GM06990 (cell line): ENCODE data around the gene ZSWIM1.
A peak's percentile ranks its signal among the peaks of the same experiment; 100 is the strongest.

Source experiments
- DNase-seq: peaks from one replicate; pipeline ENCODE4 v3.0.0-alpha.2; 2011; ENCODE audit not compliant: insufficient read length; ENCODE audit errors: extremely low read depth
- H3K27me3 ChIP-seq: replicated peaks from 2 replicates; pipeline ENCODE4 v1.6.0; 2011; ENCODE audit warnings: low read length; ENCODE audit not compliant: control insufficient read depth, insufficient read depth
- H3K36me3 ChIP-seq: 2 replicates; pipeline ENCODE4 v1.5.1; 2011; ENCODE audit warnings: low read length; ENCODE audit not compliant: control insufficient read depth, insufficient read depth
- H3K4me3 ChIP-seq: replicated peaks from 2 replicates; pipeline ENCODE4 v1.5.1; 2011; ENCODE audit warnings: low read depth, mild to moderate bottlenecking, control low read depth, low read length
- CTCF ChIP-seq: IDR thresholded peaks from 2 replicates; pipeline ENCODE4 v1.5.1; 2011; ENCODE audit warnings: low read length, control low read depth, mild to moderate bottlenecking, inconsistent platforms; ENCODE audit not compliant: insufficient read depth, poor library complexity, severe bottlenecking

The ZSWIM1 gene

GRCh38 chr20:45886590-45887345, 5.7 kb downstream of the ZSWIM1 start:
- no peak overlapping the region for H3K4me3 ChIP-seq
- TF ChIP-seq CTCF: no peak
- DNase-seq: no peak
- H3K27me3 ChIP-seq: no peaks in the 10 kb centered on the region
- H3K36me3 ChIP-seq: peaks cover 18% of the 10 kb centered on the region

GRCh38 chr20:45887346-45887715, 6.3 kb downstream of the ZSWIM1 start, which contains the start of gene SPATA25:
TSS of gene SPATA25 (minus strand) at chr20:45887622. CDS start at chr20:45887590, 32 bp downstream.
- no peak for DNase-seq
- TF ChIP-seq CTCF: no peak
- H3K36me3 ChIP-seq: peaks cover 18% of the 10 kb centered on the region
- no peaks in the 10 kb centered on the region for H3K27me3 ChIP-seq
- H3K4me3 ChIP-seq: no peak within 1 kb of the TSS

GRCh38 chr20:45888681-45889080, 7.7 kb downstream of the ZSWIM1 start:
- Histone ChIP-seq H3K4me3 (no peak overlapping the region), H3K36me3 (peaks cover 11% of the 10 kb centered on the region), H3K27me3 (no peaks in the 10 kb centered on the region)
- DNase-seq: no peak
- TF ChIP-seq CTCF: no peak

- peak; percentile 65 for DNase-seq
- TF ChIP-seq CTCF: peak; percentile 41
These were observed 9.3 kb downstream of the ZSWIM1 start for GRCh38 chr20:45890077-45890984.

GRCh38 chr20:45890985-45891983, 10.3 kb downstream of the ZSWIM1 start, which contains the start of the genes CTSA and NEURL2:
TSS of gene CTSA (plus strand) at chr20:45891335. CDS start at chr20:45891569, 234 bp downstream.
TSS of gene NEURL2 (minus strand) at chr20:45891208. CDS start at chr20:45890991, 217 bp downstream.
- Histone ChIP-seq H3K27me3 (no peaks in the 10 kb centered on the region), H3K36me3 (peaks cover 22% of the 10 kb centered on the region), H3K4me3 (peak within 1 kb of the TSS; percentile 80)
- TF ChIP-seq CTCF: no peak
- peak; percentile 87 for DNase-seq

More at GRCh38 chr20:45890077-45890984, 9.3 kb downstream of the ZSWIM1 start:
- H3K36me3 ChIP-seq: peaks cover 18% of the 10 kb centered on the region
- peak overlapping the region; percentile 80 for H3K4me3 ChIP-seq
- no peaks in the 10 kb centered on the region for H3K27me3 ChIP-seq
